HG02884 (cell line): ENCODE measurements around the gene DDA1.

Experiments
- ATAC-seq: cut with Tn5 transposase; IDR thresholded peaks from one replicate; pipeline ENCODE4 v1.9.1; 2021; ENCODE audit warnings: mild to moderate bottlenecking, moderate library complexity; ENCODE audit not compliant: unreplicated experiment

DDA1 gene

GRCh38 chr19:17311455-17312188, 2.3 kb downstream of the DDA1 start:
- ATAC-seq = no peak

- ATAC-seq = no peak
Observed at GRCh38 chr19:17312189-17313113, 3.1 kb downstream of the DDA1 start.

GRCh38 chr19:17314007-17314593, 4.7 kb downstream of the DDA1 start:
- no peak for ATAC-seq

- no peak for ATAC-seq
Observed at GRCh38 chr19:17318966-17319365, 9.6 kb downstream of the DDA1 start.

- ATAC-seq = no peak
Observed at GRCh38 chr19:17319473-17320238, 10.3 kb downstream of the DDA1 start.

GRCh38 chr19:17320435-17320834, 11.1 kb downstream of the DDA1 start:
- ATAC-seq = no peak

GRCh38 chr19:17321655-17322489, 12.5 kb downstream of the DDA1 start:
- ATAC-seq = no peak

- no peak for ATAC-seq
Observed at GRCh38 chr19:17322854-17323253, 13.5 kb downstream of the DDA1 start.

- no peak for ATAC-seq
Observed at GRCh38 chr19:17323300-17323963, 14.1 kb downstream of the DDA1 start.

GRCh38 chr19:17323964-17324332, 14.6 kb downstream of the DDA1 start:
- no peak for ATAC-seq

GRCh38 chr19:17324357-17325114, 15.2 kb downstream of the DDA1 start:
- ATAC-seq = no peak

- ATAC-seq = no peak
Observed at GRCh38 chr19:17325133-17325532, 15.8 kb downstream of the DDA1 start.

- ATAC-seq = no peak
Observed at GRCh38 chr19:17325881-17326594, 16.7 kb downstream of the DDA1 start.

GRCh38 chr19:17326595-17326966, 17.2 kb downstream of the DDA1 start:
- ATAC-seq = no peak

GRCh38 chr19:17327068-17327653, 17.8 kb downstream of the DDA1 start:
- no peak for ATAC-seq

GRCh38 chr19:17327654-17328516, 18.5 kb downstream of the DDA1 start:
- no peak for ATAC-seq
